Activated CD8-positive, alpha-beta memory T cell treated with anti-CD3 and anti-CD28 coated beads for 1 hour (primary cell): ENCODE results near the gene FRMPD2.
"Not testable (repeated sequence)": the region's sequence is repeated elsewhere in the genome, so short reads cannot be mapped to it uniquely, and the experiment has no call there.

Source experiments
- DNase-seq, 2 donors: peaks; one replicate each; pipeline ENCODE4 v3.0.0-alpha.2; 2020; ENCODE audit warnings: low read depth in 1 of 2; ENCODE audit errors: extremely low read depth in 1 of 2

Gene FRMPD2

DNA sequence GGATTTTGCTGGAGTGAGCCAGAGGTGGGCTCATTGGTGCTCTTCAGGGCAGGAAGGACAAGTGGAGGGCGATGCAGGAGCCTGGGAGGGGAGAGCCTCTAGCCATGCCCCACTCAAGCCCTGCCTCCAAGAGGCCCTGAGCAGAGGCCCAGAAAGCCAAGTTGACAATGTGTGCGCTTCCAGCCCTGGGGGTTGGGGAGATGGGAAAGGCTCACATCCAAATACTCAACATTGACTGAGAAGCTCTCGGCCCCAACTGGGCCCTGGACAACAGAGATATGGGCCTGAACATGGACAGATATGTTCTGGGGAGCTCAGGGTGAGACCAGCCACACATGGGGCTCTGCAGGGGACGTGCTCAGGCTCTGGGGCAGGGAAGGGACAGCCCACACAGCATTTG, 39.0 kb downstream of the FRMPD2 start:
- no peak for DNase-seq

DNA sequence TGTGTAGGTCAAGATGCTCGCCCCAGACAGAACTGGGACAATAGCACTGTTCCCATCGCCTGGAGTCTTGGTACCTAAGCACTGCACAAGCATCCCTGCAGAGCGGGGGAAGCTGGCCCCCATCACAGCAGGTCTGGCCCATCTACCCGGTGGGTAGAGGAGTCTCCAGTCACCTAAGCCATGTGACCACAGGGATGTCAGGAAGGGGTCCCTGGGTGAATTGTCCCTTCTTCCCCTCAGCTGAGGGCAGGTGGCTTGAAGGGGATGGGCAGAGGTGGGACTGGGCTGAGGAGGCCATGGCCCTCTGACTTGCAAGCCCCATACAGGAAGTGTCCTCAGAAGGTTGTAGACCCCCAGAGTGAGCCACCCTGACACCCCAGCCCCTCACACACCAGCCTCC, 39.7 kb downstream of the FRMPD2 start:
- DNase-seq, result no peak

GRCh38 chr10:48234295-48234694, 40.2 kb downstream of the FRMPD2 start:
- DNase-seq, result no peak

DNA sequence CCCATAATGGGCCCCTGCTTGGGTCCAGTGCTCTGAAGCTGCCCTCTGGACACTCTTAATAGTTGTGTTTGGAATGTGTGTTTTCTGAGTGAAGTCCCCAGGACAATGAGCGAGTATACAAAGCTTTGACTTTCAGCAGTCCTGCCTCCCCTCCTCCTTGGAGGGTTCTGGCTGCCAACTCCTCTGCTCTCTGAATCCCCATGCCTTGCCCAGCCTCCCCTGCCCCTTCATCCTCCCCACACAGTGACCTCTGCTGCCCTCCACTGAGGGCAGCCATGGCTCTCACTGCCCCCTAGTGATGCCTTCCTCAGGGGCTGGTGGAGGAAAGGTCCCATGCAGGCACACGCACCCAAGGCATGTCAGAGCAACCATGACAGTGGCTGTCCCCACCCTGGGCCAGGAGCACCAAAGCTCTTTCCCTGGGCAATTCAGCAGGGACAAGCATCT, 40.9 kb downstream of the FRMPD2 start:
- DNase-seq, result no peak

- no peak for DNase-seq
Measured at GRCh38 chr10:48232717-48233447, 41.6 kb downstream of the FRMPD2 start.

GRCh38 chr10:48231699-48232315, 42.7 kb downstream of the FRMPD2 start:
- no peak for DNase-seq

DNA sequence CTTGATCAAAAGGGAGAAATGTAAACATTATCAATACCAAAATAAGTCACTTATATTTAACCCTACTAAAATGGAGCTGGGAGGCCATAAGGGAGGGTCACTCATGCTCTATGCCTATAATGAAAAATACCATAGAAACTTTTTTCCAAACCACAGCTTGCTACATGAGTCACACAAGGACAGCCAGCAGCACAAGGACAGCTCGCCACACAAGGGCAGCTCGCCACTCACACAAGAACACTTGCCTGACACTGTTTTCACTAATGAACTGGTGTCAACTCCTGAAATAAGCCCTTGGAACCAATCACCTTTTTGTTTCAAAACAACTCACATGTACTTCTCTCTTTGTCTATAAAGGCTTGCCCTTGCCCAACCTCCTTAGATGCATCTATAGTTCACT, 43.3 kb downstream of the FRMPD2 start:
- no peak for DNase-seq

- no peak for DNase-seq
Measured at GRCh38 chr10:48227213-48227612, 47.3 kb downstream of the FRMPD2 start.

DNA sequence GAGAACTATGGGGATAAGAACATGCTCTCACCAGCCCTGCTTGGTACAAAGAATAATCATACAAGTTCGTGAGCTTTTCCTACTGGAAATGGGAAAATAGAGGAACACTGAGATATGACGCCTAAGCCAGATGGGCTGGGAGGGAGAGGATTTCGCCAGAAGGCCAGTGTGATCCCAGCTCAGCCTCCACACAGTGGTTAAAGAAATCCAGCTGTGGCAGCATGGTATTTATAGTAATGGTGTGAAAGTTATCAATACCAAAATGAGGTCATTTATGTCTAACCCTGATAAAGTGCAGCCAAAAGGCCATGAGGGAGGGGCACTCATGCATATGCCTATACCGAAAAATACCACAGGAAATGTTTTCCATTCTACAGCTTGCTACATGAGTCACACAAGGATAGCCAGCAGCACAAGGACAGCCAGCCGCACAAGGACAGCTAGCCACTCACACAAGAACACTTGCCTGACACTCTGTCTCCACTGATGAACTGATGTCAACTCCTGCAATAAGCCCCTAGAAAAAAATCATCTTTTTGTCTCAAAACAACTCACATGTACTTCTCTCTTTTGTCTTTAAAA, 49.4 kb downstream of the FRMPD2 start:
- DNase-seq, result no peak

- no peak for DNase-seq
Measured at GRCh38 chr10:48224296-48224695, 50.2 kb downstream of the FRMPD2 start.

- DNase-seq, result no peak
Measured at GRCh38 chr10:48221814-48222213, 52.7 kb downstream of the FRMPD2 start.

DNA sequence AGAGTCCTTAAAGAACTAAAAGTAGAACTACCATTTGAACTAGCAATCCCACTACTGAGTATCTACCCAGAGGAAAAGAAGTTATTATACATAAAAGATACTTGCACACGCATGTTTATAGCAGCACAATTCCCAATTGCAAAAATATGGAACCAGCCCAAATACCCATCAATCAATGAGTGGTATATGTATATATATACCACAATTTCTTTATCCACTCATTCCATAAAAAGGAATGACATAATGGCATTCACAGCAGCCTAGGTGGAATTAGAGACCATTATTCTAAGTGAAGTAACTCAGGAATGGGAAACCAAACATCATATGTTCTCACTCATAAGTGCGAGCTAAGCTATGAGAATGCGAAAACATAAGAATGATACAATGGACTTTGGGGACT, 53.5 kb downstream of the FRMPD2 start:
- not testable (repeated sequence) for DNase-seq

DNA sequence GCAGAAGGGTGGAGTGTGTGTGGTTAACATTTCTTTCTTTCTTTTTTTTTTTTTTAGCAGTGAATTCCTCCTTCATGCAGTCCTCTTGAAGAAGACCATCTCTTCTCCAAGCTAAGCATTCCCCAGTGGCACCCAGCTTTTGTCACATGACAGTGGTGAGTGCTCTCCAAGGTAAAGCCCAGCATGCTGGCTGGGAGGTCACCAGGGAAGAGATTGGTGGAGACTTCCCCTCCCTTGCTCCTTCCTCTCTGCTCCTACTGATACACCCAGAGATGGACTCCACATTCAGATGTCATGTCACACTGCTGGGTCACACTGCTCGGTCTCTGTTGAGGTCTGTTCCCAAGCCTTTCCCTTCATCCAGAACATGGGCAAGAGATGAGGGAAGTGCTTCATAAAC, 55.3 kb downstream of the FRMPD2 start:
- no peak for DNase-seq

DNA sequence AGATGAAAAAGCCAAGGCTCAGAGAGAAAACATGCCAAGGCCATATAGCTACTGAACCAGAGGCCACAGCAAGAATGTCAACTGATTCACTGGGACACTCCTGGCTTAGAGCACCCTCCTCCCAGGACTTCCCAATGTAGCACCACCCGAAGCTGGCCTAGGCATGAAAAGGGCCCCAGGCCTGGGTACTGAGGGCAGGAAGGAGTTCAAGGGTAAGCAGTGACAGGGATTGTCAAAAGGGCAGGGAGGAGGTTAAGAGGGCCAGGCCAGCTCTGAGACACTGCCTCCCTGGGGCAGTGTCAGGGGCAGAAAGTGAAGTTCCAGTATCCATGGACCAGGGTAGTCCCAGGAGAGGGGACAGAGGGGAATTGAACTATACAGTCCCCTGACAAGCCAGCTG, 57.8 kb downstream of the FRMPD2 start:
- no peak for DNase-seq

DNA sequence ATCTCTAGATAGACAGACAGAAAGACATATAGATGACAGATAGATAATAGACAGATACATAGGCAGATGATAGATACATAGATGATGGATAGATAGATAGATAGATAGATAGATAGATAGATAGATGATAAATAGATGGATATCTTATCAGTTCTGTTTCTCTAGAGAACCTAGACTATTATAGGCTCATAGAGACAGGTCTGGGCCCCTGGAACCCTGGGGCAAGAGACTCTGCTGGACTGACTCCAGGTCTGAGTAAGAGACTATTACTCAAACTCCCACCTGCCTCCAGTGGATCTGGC, 58.3 kb downstream of the FRMPD2 start:
- no peak for DNase-seq

- DNase-seq, result no peak
Measured at GRCh38 chr10:48215486-48216203, 58.9 kb downstream of the FRMPD2 start.

GRCh38 chr10:48214716-48215485, 59.6 kb downstream of the FRMPD2 start:
- no peak for DNase-seq

- DNase-seq, result no peak
Measured at GRCh38 chr10:48213047-48213446, 61.4 kb downstream of the FRMPD2 start.

DNA sequence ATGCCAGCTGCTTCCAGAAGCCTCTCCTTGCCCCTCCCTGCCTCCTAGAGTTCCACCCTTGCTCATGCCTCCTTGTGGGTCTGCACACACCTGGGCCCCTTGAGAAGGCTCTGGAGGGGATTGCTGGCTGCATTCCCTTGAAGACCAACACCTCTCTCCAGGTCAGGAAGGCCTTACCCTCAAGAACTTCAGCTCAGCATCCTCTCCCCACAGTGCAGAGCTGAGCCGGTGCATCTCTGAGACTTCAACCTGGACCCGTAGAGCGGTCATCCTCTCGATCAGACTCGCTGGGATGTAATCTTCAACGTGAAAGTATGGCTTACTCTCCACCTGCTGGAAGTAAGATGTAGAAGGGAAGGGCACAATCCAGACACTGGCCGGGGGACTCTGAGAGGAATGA, 62.7 kb downstream of the FRMPD2 start:
- no peak for DNase-seq

- no peak for DNase-seq
Measured at GRCh38 chr10:48210966-48211365, 63.5 kb downstream of the FRMPD2 start.

- DNase-seq, result no peak
Measured at GRCh38 chr10:48210391-48210790, 64.1 kb downstream of the FRMPD2 start.
